H1 (cell line): ENCODE data around the gene TTLL5. TPM values are rescaled to one million over a fixed set of nuclear protein-coding genes. Genes with fewer than 3 reads are reported as not detected.

ENCODE experiments used
- EZH2 ChIP-seq: fragments of 200-600 bp; sonication (generic); IDR thresholded peaks from 2 replicates; pipeline ENCODE4 v1.7.1; 2012; ENCODE audit warnings: low read depth, mild to moderate bottlenecking, moderate library complexity, low read length, inconsistent platforms; ENCODE audit not compliant: severe bottlenecking
- HDAC2 ChIP-seq, 2 experiments: fragments of 300-600 bp in 1 of 2; sonication (generic) in 1 of 2; IDR thresholded peaks; 2 replicates each; pipeline ENCODE4 v1.6.1; 2011 to 2012; ENCODE audit warnings: low read depth in 2 of 2, low read length in 2 of 2, mild to moderate bottlenecking in 2 of 2, moderate library complexity in 2 of 2, borderline replicate concordance in 1 of 2, inconsistent platforms in 1 of 2
- POLR2A ChIP-seq, 2 experiments: IDR thresholded peaks; 1 replicate in 1 of 2; 2 replicates in 1 of 2; pipeline ENCODE4 v1.6.1; 2011; ENCODE audit warnings: low read depth in 2 of 2, low read length in 2 of 2, mild to moderate bottlenecking in 2 of 2; ENCODE audit errors: control extremely low read depth in 1 of 2
- RAD21 ChIP-seq, 2 experiments: IDR thresholded peaks in 1 of 2; conservative IDR thresholded peaks in 1 of 2; 2 replicates each; pipeline ENCODE4 v1.6.1; 2011; ENCODE audit warnings: low read depth in 2 of 2, low read length in 2 of 2, improper control_type of control experiment in 1 of 2, inconsistent platforms in 1 of 2, mild to moderate bottlenecking in 1 of 2, moderate library complexity in 1 of 2
- SIX5 ChIP-seq: IDR thresholded peaks from 2 replicates; pipeline ENCODE4 v1.6.1; 2011; ENCODE audit warnings: mild to moderate bottlenecking, low read depth, low read length
- TAF7 ChIP-seq: optimal IDR thresholded peaks from 2 replicates; pipeline ENCODE3; 2011; ENCODE audit warnings: low read depth, mild to moderate bottlenecking, inconsistent platforms, low read length, moderate library complexity, borderline replicate concordance
- TCF12 ChIP-seq: IDR thresholded peaks from 2 replicates; pipeline ENCODE4 v1.6.1; 2011; ENCODE audit warnings: low read depth, mild to moderate bottlenecking, low read length
- YY1 ChIP-seq: IDR thresholded peaks from 2 replicates; pipeline ENCODE4 v1.6.1; 2011; ENCODE audit warnings: low read depth, mild to moderate bottlenecking, low read length
- ZNF274 ChIP-seq: IDR thresholded peaks from 2 replicates; pipeline ENCODE4 v1.7.0; 2012; ENCODE audit warnings: low read length, borderline replicate concordance; ENCODE audit errors: extremely low read depth
- polyA plus RNA-seq, 7 experiments: library from polyadenylated mRNA; depleted of rRNA in 3 of 7; stranded (reverse) in 5 of 7; unstranded in 2 of 7; fragments of >200 nt in 5 of 7; fragments of 200-250 nt in 2 of 7; gene quantifications; 1 replicate in 5 of 7; 2 replicates in 1 of 7; 4 replicates in 1 of 7; pipeline versions ENCODE4 v1.2.1 to v1.2.3, GENCODE V29; 2011 to 2013; ENCODE audit warnings: missing spikeins in 2 of 7, mixed read lengths in 2 of 7
- total RNA-seq: library from RNA; stranded (reverse); fragmentation: NEBNext Ultra II Directional; extraction: Animal tissue kit (Norgen Biotek cat#: 25700); gene quantifications from 2 replicates; pipeline ENCODE4 v1.2.1, GENCODE V29; 2021
- TF ChIP-seq, protein P1 (sequence below): fragments of 300-600 bp; sonication (generic); IDR thresholded peaks from 2 replicates; pipeline ENCODE4 v1.7.1; 2012; ENCODE audit warnings: low read length, moderate library complexity, mild to moderate bottlenecking, inconsistent platforms; ENCODE audit not compliant: insufficient replicate concordance

Gene TTLL5
- total and polyA plus RNA-seq, 2 of the 8 experiments (the other 6 are each of a cell fraction or from before 2014, with no cell fraction given) = 16.1 to 45.9 TPM

GRCh38 chr14:75848167-75848913 is 187.3 kb downstream of the TTLL5 start (continued):
- TF ChIP-seq, protein P1, sequence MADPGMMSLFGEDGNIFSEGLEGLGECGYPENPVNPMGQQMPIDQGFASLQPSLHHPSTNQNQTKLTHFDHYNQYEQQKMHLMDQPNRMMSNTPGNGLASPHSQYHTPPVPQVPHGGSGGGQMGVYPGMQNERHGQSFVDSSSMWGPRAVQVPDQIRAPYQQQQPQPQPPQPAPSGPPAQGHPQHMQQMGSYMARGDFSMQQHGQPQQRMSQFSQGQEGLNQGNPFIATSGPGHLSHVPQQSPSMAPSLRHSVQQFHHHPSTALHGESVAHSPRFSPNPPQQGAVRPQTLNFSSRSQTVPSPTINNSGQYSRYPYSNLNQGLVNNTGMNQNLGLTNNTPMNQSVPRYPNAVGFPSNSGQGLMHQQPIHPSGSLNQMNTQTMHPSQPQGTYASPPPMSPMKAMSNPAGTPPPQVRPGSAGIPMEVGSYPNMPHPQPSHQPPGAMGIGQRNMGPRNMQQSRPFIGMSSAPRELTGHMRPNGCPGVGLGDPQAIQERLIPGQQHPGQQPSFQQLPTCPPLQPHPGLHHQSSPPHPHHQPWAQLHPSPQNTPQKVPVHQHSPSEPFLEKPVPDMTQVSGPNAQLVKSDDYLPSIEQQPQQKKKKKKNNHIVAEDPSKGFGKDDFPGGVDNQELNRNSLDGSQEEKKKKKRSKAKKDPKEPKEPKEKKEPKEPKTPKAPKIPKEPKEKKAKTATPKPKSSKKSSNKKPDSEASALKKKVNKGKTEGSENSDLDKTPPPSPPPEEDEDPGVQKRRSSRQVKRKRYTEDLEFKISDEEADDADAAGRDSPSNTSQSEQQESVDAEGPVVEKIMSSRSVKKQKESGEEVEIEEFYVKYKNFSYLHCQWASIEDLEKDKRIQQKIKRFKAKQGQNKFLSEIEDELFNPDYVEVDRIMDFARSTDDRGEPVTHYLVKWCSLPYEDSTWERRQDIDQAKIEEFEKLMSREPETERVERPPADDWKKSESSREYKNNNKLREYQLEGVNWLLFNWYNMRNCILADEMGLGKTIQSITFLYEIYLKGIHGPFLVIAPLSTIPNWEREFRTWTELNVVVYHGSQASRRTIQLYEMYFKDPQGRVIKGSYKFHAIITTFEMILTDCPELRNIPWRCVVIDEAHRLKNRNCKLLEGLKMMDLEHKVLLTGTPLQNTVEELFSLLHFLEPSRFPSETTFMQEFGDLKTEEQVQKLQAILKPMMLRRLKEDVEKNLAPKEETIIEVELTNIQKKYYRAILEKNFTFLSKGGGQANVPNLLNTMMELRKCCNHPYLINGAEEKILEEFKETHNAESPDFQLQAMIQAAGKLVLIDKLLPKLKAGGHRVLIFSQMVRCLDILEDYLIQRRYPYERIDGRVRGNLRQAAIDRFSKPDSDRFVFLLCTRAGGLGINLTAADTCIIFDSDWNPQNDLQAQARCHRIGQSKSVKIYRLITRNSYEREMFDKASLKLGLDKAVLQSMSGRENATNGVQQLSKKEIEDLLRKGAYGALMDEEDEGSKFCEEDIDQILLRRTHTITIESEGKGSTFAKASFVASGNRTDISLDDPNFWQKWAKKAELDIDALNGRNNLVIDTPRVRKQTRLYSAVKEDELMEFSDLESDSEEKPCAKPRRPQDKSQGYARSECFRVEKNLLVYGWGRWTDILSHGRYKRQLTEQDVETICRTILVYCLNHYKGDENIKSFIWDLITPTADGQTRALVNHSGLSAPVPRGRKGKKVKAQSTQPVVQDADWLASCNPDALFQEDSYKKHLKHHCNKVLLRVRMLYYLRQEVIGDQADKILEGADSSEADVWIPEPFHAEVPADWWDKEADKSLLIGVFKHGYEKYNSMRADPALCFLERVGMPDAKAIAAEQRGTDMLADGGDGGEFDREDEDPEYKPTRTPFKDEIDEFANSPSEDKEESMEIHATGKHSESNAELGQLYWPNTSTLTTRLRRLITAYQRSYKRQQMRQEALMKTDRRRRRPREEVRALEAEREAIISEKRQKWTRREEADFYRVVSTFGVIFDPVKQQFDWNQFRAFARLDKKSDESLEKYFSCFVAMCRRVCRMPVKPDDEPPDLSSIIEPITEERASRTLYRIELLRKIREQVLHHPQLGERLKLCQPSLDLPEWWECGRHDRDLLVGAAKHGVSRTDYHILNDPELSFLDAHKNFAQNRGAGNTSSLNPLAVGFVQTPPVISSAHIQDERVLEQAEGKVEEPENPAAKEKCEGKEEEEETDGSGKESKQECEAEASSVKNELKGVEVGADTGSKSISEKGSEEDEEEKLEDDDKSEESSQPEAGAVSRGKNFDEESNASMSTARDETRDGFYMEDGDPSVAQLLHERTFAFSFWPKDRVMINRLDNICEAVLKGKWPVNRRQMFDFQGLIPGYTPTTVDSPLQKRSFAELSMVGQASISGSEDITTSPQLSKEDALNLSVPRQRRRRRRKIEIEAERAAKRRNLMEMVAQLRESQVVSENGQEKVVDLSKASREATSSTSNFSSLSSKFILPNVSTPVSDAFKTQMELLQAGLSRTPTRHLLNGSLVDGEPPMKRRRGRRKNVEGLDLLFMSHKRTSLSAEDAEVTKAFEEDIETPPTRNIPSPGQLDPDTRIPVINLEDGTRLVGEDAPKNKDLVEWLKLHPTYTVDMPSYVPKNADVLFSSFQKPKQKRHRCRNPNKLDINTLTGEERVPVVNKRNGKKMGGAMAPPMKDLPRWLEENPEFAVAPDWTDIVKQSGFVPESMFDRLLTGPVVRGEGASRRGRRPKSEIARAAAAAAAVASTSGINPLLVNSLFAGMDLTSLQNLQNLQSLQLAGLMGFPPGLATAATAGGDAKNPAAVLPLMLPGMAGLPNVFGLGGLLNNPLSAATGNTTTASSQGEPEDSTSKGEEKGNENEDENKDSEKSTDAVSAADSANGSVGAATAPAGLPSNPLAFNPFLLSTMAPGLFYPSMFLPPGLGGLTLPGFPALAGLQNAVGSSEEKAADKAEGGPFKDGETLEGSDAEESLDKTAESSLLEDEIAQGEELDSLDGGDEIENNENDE = no peak
- no peak for TF ChIP-seq TAF7
- TF ChIP-seq ZNF274 = no peak
- TF ChIP-seq YY1 = no peak
- no peak for TF ChIP-seq EZH2
- TF ChIP-seq RAD21 (IDR thresholded peaks at IDR 0.05 in 1 of 2, conservative IDR thresholded peaks at IDR 0.05 in 1 of 2; ENCODE audit: low read depth in 2 of 2, low read length in 2 of 2) = no peak
- TF ChIP-seq TCF12 = no peak
- TF ChIP-seq POLR2A (IDR thresholded peaks at IDR 0.05; ENCODE audit: control extremely low read depth in 1 of 2, low read depth in 2 of 2, low read length in 2 of 2) = no peak
- no peak for TF ChIP-seq SIX5
- no peak for TF ChIP-seq HDAC2 (IDR thresholded peaks at IDR 0.05; ENCODE audit: borderline replicate concordance in 1 of 2, low read depth in 2 of 2, low read length in 2 of 2)
